ENCODE results near the gene GDI2.

DNA sequence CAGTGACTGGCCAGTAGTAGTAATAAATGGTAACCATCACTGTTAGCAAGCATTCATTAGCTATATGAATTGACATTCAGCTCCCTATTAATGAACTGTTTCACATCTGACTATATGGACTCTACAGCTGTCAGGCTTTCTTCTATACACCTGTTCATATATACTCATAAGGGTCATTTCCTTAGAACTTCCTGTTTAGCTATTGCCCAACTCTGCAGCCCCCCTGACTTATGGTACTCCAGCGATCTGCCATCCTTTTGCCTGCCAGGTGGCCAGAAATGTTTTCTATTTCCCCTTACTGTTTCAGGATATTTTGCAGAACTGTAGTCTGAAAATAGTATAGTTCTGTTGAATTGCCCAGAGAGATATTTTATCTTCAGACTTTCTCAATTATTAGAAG, 72.0 kb downstream of the GDI2 start:
- TF ChIP-seq GATA2 (IDR thresholded peaks at IDR 0.05; ENCODE audit: low read depth, low read length): no peak
- no peak for TF ChIP-seq GATA3 (IDR thresholded peaks at IDR 0.05; ENCODE audit: low read depth, low read length)
